ENCODE results near the gene OTOGL.

GRCh38 chr12:80234667-80235066, 135.3 kb downstream of the OTOGL start:
- no peak for TF ChIP-seq CTCF (IDR thresholded peaks at IDR 0.05; ENCODE audit: low read length)
- TF ChIP-seq EZH2 (IDR thresholded peaks at IDR 0.05; ENCODE audit: borderline replicate concordance, low read length) = no peak
